ENCODE data around the gene FBXO27.

Gene FBXO27

GRCh38 chr19:39057615-39058014, 25.3 kb upstream of the FBXO27 start:
- no CpG with 5 or more reads among the region's 3 CpGs for WGBS (ENCODE audit: extremely low coverage, insufficient coverage, insufficient read length)
- no peaks in the 10 kb centered on the region for H3K4me1 ChIP-seq (ENCODE audit: control insufficient read depth in 1 of 2, insufficient read depth in 2 of 2, low read length in 2 of 2)

GRCh38 chr19:39054091-39054470, 21.7 kb upstream of the FBXO27 start:
- no peak overlapping the region for H2BK12ac ChIP-seq (ENCODE audit: low read length)
- H3K79me2 ChIP-seq (ENCODE audit: control insufficient read depth, insufficient read depth, low read length, poor library complexity): no peaks in the 10 kb centered on the region
- no peak overlapping the region for H2AFZ ChIP-seq (ENCODE audit: insufficient read depth, low read length, poor library complexity)
- peaks cover 8% of the 10 kb centered on the region for H3K9me3 ChIP-seq (ENCODE audit: insufficient read depth, low read depth, low read length)
- no peak overlapping the region for H3K18ac ChIP-seq (ENCODE audit: low read length)
- H4K12ac ChIP-seq (ENCODE audit: low read depth, low read length): no peak overlapping the region
- no peaks in the 10 kb centered on the region for H3K79me1 ChIP-seq (ENCODE audit: low read length)
- no peak overlapping the region for H2BK120ac ChIP-seq (ENCODE audit: insufficient read depth, low read length, poor library complexity)
- no peak overlapping the region for H4K8ac ChIP-seq (ENCODE audit: low read depth, low read length)
- no peak overlapping the region for H3K4ac ChIP-seq (ENCODE audit: low read depth, low read length)
- no peak overlapping the region for H3K27ac ChIP-seq (ENCODE audit: low read depth, low read length)
- no peak overlapping the region for H2BK5ac ChIP-seq (ENCODE audit: low read depth, low read length, poor library complexity)
- H3K27me3 ChIP-seq (ENCODE audit: insufficient read depth, low read length): no peaks in the 10 kb centered on the region
- H3K4me1 ChIP-seq (ENCODE audit: control insufficient read depth in 1 of 2, insufficient read depth in 2 of 2, low read length in 2 of 2): no peaks in the 10 kb centered on the region
- no peak overlapping the region for H3K14ac ChIP-seq (ENCODE audit: low read length)
- no peak overlapping the region for H3K9ac ChIP-seq (ENCODE audit: low read length)
- no peak overlapping the region for H4K91ac ChIP-seq (ENCODE audit: low read depth, low read length)
- no peak overlapping the region for H2AK5ac ChIP-seq (ENCODE audit: low read length)
- no CpG with 5 or more reads among the region's 2 CpGs for WGBS (ENCODE audit: extremely low coverage, insufficient coverage, insufficient read length)
- no peak overlapping the region for H3K23ac ChIP-seq (ENCODE audit: low read length)
- DNase-seq: no peak
- no peak overlapping the region for H3K4me2 ChIP-seq (ENCODE audit: low read length)
- no peak overlapping the region for H3K4me3 ChIP-seq (ENCODE audit: low read depth, low read length)
- no peaks in the 10 kb centered on the region for H3K36me3 ChIP-seq (ENCODE audit: control insufficient read depth in 1 of 2, insufficient read depth in 2 of 2, low read length in 2 of 2)

More at GRCh38 chr19:39057615-39058014, 25.3 kb upstream of the FBXO27 start:
- no peak overlapping the region for H3K27ac ChIP-seq (ENCODE audit: low read depth, low read length)
- no peak overlapping the region for H3K9ac ChIP-seq (ENCODE audit: low read length)
- no peak overlapping the region for H4K8ac ChIP-seq (ENCODE audit: low read depth, low read length)
- no peak for DNase-seq
- H2BK12ac ChIP-seq (ENCODE audit: low read length): no peak overlapping the region
- no peaks in the 10 kb centered on the region for H3K27me3 ChIP-seq (ENCODE audit: insufficient read depth, low read length)
- H2BK5ac ChIP-seq (ENCODE audit: low read depth, low read length, poor library complexity): no peak overlapping the region
- H3K36me3 ChIP-seq (ENCODE audit: control insufficient read depth in 1 of 2, insufficient read depth in 2 of 2, low read length in 2 of 2): no peaks in the 10 kb centered on the region
- H3K4me2 ChIP-seq (ENCODE audit: low read length): no peak overlapping the region
- peaks cover 8% of the 10 kb centered on the region for H3K9me3 ChIP-seq (ENCODE audit: insufficient read depth, low read depth, low read length)
- no peak overlapping the region for H4K12ac ChIP-seq (ENCODE audit: low read depth, low read length)
- H3K79me1 ChIP-seq (ENCODE audit: low read length): no peaks in the 10 kb centered on the region
- no peak overlapping the region for H3K4me3 ChIP-seq (ENCODE audit: low read depth, low read length)
- H2AFZ ChIP-seq (ENCODE audit: insufficient read depth, low read length, poor library complexity): no peak overlapping the region
- H3K14ac ChIP-seq (ENCODE audit: low read length): no peak overlapping the region
- no peak overlapping the region for H3K18ac ChIP-seq (ENCODE audit: low read length)
- no peak overlapping the region for H2BK120ac ChIP-seq (ENCODE audit: insufficient read depth, low read length, poor library complexity)
- H3K4ac ChIP-seq (ENCODE audit: low read depth, low read length): no peak overlapping the region
- H4K91ac ChIP-seq (ENCODE audit: low read depth, low read length): no peak overlapping the region
- no peak overlapping the region for H3K23ac ChIP-seq (ENCODE audit: low read length)
- H2AK5ac ChIP-seq (ENCODE audit: low read length): no peak overlapping the region
- no peaks in the 10 kb centered on the region for H3K79me2 ChIP-seq (ENCODE audit: control insufficient read depth, insufficient read depth, low read length, poor library complexity)

- Histone ChIP-seq H3K18ac (ENCODE audit: low read length) (no peak overlapping the region), H3K79me2 (ENCODE audit: control insufficient read depth, insufficient read depth, low read length, poor library complexity) (no peaks in the 10 kb centered on the region), H3K4me1 (ENCODE audit: control insufficient read depth in 1 of 2, insufficient read depth in 2 of 2, low read length in 2 of 2) (no peaks in the 10 kb centered on the region), H2BK120ac (ENCODE audit: insufficient read depth, low read length, poor library complexity) (no peak overlapping the region), H3K14ac (ENCODE audit: low read length) (no peak overlapping the region), H2AK5ac (ENCODE audit: low read length) (no peak overlapping the region), H3K79me1 (ENCODE audit: low read length) (no peaks in the 10 kb centered on the region), H2BK5ac (ENCODE audit: low read depth, low read length, poor library complexity) (no peak overlapping the region), H3K9me3 (ENCODE audit: insufficient read depth, low read depth, low read length) (peaks cover 8% of the 10 kb centered on the region), H4K91ac (ENCODE audit: low read depth, low read length) (no peak overlapping the region), H3K4ac (ENCODE audit: low read depth, low read length) (no peak overlapping the region), H3K4me2 (ENCODE audit: low read length) (no peak overlapping the region), H3K23ac (ENCODE audit: low read length) (no peak overlapping the region), H3K9ac (ENCODE audit: low read length) (no peak overlapping the region), H3K27me3 (ENCODE audit: insufficient read depth, low read length) (no peaks in the 10 kb centered on the region), H3K36me3 (ENCODE audit: control insufficient read depth in 1 of 2, insufficient read depth in 2 of 2, low read length in 2 of 2) (no peaks in the 10 kb centered on the region), H4K12ac (ENCODE audit: low read depth, low read length) (no peak overlapping the region), H2AFZ (ENCODE audit: insufficient read depth, low read length, poor library complexity) (no peak overlapping the region), H2BK12ac (ENCODE audit: low read length) (no peak overlapping the region), H3K27ac (ENCODE audit: low read depth, low read length) (no peak overlapping the region), H3K4me3 (ENCODE audit: low read depth, low read length) (no peak overlapping the region), H4K8ac (ENCODE audit: low read depth, low read length) (no peak overlapping the region)
- no CpG with 5 or more reads among the region's 18 CpGs for WGBS (ENCODE audit: extremely low coverage, insufficient coverage, insufficient read length)
- DNase-seq: no peak
These were observed 21.1 kb upstream of the FBXO27 start for GRCh38 chr19:39053276-39054090.

- H2BK120ac ChIP-seq (ENCODE audit: insufficient read depth, low read length, poor library complexity): no peak overlapping the region
- no peak overlapping the region for H4K8ac ChIP-seq (ENCODE audit: low read depth, low read length)
- no peak overlapping the region for H3K14ac ChIP-seq (ENCODE audit: low read length)
- H3K27me3 ChIP-seq (ENCODE audit: insufficient read depth, low read length): no peaks in the 10 kb centered on the region
- no peak overlapping the region for H4K91ac ChIP-seq (ENCODE audit: low read depth, low read length)
- no peak overlapping the region for H2AFZ ChIP-seq (ENCODE audit: insufficient read depth, low read length, poor library complexity)
- H3K36me3 ChIP-seq (ENCODE audit: control insufficient read depth in 1 of 2, insufficient read depth in 2 of 2, low read length in 2 of 2): no peaks in the 10 kb centered on the region
- no peak overlapping the region for H3K4me2 ChIP-seq (ENCODE audit: low read length)
- no peak overlapping the region for H3K18ac ChIP-seq (ENCODE audit: low read length)
- H4K12ac ChIP-seq (ENCODE audit: low read depth, low read length): no peak overlapping the region
- H3K9me3 ChIP-seq (ENCODE audit: insufficient read depth, low read depth, low read length): peaks cover 8% of the 10 kb centered on the region
- no peaks in the 10 kb centered on the region for H3K4me1 ChIP-seq (ENCODE audit: control insufficient read depth in 1 of 2, insufficient read depth in 2 of 2, low read length in 2 of 2)
- DNase-seq: no peak
- H2AK5ac ChIP-seq (ENCODE audit: low read length): no peak overlapping the region
- H3K9ac ChIP-seq (ENCODE audit: low read length): no peak overlapping the region
- H2BK5ac ChIP-seq (ENCODE audit: low read depth, low read length, poor library complexity): no peak overlapping the region
- no peak overlapping the region for H3K4ac ChIP-seq (ENCODE audit: low read depth, low read length)
- H3K79me1 ChIP-seq (ENCODE audit: low read length): no peaks in the 10 kb centered on the region
- H3K23ac ChIP-seq (ENCODE audit: low read length): no peak overlapping the region
- no peak overlapping the region for H3K27ac ChIP-seq (ENCODE audit: low read depth, low read length)
- H2BK12ac ChIP-seq (ENCODE audit: low read length): no peak overlapping the region
- WGBS (ENCODE audit: extremely low coverage, insufficient coverage, insufficient read length): no CpG with 5 or more reads among the region's 9 CpGs
- H3K79me2 ChIP-seq (ENCODE audit: control insufficient read depth, insufficient read depth, low read length, poor library complexity): no peaks in the 10 kb centered on the region
- no peak overlapping the region for H3K4me3 ChIP-seq (ENCODE audit: low read depth, low read length)
These were observed 20.5 kb upstream of the FBXO27 start for GRCh38 chr19:39052846-39053245.
